ENCODE measurements around the gene PORCN.
A peak's percentile ranks its signal among the peaks of the same experiment; 100 is the strongest.
"Not testable (repeated sequence)": the region's sequence is repeated elsewhere in the genome, so short reads cannot be mapped to it uniquely, and the experiment has no call there.

PORCN gene

DNA sequence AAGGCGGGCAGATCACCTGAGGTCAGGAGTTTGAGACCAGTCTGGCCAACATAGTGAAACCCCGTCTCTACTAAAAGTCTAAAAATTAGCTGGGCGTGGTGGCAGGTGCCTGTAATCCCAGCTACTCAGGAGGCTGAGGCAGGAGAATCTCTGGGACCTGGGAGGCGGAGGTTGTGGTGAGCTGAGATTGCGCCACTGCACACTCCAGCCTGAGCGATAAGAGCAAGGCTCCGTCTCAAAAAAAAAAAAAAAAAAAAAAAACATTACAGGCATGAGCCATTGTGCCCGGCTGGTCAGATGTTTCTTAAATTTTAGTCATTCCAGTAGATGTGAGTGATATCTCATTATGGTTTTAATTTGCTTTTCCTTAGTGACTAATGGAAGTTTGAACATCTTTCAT lies 17.1 kb downstream of the PORCN start:
- intact Hi-C loops (cut with DNase I); DNase-seq: not testable (repeated sequence)

DNA sequence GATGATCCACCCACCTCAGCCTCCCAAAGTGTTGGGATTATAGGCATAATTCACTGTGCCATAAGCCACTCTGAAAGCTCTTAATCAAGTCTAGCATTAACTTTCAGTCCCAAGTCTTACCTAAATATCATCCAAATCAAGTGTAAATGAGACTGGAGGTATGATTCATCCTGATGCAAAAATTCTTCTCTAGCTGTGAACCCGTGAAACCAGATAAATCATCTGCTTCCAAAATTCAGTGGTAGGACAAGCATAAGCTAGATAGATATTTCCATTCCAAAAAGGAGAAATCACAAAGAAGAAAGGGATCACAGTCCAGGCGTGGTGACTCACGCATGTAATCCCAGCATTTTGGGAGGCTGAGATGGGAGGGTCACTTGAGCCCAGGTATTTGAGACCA lies 21.9 kb downstream of the PORCN start:
- intact Hi-C loops (cut with DNase I) = no loop called here
- DNase-seq = no peak

DNA sequence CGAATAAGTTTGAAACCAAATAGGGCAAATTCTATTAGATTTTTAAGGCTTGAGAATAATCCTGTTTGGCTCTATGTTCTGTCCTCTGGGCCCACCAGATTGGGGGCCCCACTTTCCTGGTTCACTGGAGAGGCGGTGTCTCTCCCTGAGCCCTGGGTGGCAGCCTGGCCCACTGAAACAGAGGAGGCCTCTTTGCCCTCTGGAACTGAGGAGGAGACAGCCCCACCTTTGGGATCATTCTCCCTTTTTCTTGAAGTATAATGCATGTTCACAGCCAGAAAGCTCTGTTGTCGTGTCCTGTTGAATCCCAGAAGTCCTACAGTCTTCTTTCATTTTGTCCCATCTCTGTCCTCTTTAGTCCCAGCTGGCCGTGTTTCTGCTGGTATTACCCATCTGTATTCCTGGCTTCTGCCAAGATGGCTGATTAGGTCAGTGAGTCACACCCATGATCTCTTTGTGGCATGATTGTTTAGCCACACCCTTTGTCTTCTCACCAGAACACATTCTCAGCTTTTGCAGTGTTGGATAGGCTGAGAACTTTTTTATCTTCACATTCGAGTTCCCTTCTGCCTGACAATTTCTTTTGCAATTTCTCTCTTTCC lies 22.7 kb downstream of the PORCN start:
- intact Hi-C loops (cut with DNase I) = no loop called here
- no peak for DNase-seq

DNA sequence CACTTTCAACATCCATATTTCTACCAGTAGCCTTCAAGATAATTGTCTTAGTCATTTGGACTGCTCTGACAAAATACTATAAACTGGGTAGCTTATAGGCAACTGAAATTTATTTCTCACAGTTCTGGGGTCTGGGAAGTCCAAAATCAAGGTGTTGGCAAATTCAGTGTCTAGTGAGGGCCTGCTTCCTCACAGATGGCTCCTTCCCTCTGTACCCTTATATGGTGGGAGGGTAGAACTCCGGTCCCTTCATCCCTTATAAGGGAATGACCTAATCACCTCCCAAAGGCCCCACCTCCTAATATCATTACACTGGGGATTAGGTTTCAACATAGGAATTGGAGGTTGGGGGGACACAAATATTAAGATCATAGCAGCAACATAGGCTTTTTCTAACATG lies 23.4 kb downstream of the PORCN start:
- no peak for DNase-seq
- intact Hi-C loops (cut with DNase I) = no loop called here

DNA sequence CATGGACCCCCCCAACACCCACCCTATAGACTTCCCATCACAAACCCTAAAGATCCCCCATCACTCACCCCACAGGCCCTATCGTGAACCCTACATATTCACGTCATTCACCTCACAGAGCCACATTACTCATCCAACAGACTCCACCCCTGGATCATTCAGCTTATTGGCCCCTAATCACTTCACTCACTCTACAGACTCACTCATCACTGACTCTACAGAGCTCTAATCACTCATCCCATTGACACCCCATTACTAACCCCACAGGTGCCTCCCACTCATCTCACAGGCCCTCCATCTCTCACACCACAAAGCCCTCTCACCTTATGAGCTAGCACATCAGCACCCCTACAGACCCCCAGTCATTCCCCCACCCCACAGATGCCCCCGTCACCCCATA lies 24.4 kb downstream of the PORCN start:
- intact Hi-C loops (cut with DNase I) = no loop called here
- DNase-seq = no peak

DNA sequence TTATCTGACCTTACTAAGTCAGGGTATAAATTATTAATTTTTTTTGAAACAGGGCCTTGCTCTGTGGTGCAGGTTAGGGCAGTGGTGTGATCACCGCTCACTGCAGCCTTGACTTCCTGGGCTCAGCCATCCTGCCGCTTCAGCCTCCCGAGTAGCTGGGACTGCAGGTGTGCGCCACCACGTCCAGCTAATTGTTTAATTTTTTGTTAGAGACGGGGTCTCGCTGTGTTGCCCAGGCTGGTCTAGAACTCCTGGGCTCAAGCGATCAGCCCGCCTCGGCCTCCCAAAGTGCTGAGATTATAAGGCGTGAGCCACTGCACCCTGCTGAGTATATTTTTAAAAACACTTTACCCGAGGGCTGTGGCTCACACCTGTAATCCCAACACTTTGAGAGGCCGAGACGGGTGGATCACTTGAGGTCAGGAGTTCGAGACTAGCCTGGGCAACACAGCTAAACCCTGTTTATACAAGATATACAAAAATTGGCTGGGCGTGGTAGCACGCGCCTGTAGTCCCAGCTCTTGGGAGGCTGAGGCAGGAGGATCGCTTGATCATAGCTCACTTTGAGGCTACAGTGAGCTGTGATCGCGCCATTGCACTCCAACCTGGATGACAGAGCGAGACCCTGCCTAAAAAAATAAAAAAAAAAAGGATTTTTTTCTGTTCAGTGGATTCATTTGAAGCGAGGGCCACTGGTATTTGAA lies 30.0 kb downstream of the PORCN start:
- DNase-seq = peak in 1 of 42 donors; percentile 1
- intact Hi-C loops (cut with DNase I) = no loop called here

DNA sequence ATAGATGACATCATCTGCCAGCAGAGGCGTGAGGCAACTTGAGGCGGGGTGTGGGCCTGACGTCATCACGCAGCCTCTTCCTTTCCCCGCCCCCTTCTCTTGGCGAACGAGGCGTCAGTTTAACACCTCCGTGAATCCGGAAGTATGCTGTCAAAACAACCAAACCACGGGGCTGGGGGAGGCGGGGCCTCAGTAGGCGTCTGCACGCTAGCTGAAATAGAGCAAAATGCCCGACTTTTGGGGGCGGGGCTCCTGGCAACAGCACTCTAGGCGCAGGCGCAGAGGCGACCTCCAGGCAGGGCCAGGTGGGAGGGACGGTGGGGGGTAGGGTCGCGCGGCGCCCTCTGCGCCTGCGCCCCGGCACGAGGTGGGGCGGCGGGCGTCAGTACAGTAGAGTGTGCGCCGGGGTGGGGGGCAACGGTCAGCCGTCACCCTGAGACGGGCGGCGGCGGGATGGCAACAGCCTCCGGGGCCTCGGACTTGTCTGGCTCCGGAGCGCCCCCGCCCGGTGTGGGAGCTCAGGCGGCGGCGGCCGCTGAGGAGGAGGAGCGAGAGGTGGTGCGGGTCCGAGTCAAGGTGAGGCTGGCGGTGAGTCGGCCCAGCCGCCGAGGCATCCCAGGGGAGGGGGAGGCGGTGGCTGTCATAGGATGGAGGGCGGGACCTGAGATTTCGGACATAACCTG lies 30.7 kb downstream of the PORCN start, which contains the start of gene TBC1D25:
TBC1D25 (plus strand) TSS at position 370 of the 683 bp plus-strand sequence; CDS start at position 454, 84 bp downstream.
- intact Hi-C loops (cut with DNase I) = loop anchor here (5.0 kb wide), 1 partner anchor 258 kb away; no protein-coding TSS in a partner anchor
- DNase-seq = peak; percentile 87 to 98 (median 94)

DNA sequence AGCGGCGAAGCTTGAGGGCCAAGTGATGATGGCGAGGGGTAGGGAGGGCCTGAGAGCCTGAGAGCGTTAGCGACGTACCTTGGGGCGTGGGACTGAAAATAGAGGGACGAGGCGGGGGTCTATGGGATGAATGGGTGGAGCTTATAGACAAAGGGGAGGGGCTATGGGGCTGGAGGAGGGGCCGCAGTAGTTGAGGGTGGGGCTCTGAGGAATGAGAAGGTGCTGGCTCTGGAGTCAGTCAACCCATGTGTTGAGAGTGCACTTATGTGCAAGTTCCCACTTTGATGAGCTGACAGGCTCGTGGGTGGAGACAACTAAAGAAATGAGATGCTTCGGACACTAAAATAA lies 31.2 kb downstream of the PORCN start:
- peak in 35 of 42 donors; percentile 9 to 64 (median 29) for DNase-seq
- intact Hi-C loops (cut with DNase I) = loop anchor here (5.0 kb wide), 1 partner anchor 257 kb away; no protein-coding TSS in a partner anchor

DNA sequence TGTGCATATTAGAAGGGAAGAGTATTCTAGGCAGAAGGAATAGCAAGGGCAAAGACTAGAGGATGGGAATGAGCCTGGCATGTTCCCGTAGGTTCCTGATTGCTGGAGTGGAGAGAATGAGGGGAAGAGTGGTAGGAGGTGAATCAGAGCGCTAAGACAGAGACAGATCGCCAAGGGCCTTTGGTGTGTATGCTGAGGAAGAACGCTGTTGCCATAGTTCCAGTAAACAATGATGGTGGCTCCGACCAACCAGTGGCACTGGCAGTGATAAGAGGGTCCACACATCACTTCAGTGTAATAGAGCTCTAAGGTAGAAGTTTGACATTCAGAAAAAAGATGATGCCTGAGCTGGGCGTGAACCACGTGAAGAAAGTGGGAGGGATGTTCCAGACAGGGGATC lies 31.7 kb downstream of the PORCN start:
- DNase-seq = no peak
- intact Hi-C loops (cut with DNase I) = loop anchor here (5.0 kb wide), 1 partner anchor 257 kb away; no protein-coding TSS in a partner anchor

DNA sequence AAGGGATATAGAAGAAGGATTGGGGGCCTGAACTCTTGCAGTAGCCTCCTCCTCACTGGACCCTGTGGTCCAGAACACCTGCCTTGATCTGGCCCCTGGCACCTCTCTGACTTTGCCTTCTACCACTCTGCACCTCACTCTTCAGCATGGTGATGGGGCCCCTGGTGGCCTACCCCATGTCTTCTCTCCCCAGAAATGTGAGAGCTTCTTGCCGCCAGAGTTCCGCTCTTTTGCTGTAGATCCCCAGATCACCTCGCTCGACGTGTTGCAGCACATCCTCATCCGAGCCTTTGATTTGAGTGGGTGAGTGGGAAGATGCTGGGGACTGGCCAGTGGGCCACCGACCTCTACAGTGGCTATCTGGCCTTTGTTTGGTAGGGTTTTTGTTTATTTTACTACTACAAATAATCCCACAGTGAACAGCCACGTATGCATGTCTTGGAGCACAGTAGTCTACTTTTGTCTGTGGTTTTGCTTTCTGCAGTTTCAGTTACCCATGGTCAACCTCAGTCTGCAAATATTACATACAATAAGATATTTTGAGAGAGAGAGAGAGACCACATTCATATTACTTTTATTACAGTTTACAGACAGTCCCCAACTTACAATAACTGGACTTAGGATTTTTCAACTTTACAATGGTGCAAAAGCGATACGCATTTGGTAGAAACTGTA lies 32.5 kb downstream of the PORCN start:
- no peak for DNase-seq
- intact Hi-C loops (cut with DNase I) = loop anchor here (5.0 kb wide), 1 partner anchor 256 kb away; no protein-coding TSS in a partner anchor

DNA sequence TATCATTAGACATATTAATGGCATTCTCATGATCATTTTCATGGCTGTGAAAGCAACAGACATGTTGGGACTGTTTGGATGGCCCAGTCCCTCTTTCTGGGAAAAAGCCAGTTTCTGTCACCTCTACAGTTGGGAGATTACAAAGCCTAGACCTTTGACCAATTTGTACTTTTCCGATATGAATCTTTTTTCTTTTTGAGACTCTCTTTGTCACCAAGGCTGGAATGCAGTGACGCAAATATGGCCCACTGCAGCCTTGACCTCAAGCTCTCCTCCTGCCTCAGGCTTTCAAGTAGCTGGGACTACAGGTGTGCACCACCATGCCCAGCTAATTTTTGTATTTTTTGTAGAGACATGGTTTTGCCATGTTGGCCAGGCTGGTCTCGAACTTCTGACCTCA lies 40.1 kb downstream of the PORCN start:
- no peak for DNase-seq
- intact Hi-C loops (cut with DNase I) = no loop called here

DNA sequence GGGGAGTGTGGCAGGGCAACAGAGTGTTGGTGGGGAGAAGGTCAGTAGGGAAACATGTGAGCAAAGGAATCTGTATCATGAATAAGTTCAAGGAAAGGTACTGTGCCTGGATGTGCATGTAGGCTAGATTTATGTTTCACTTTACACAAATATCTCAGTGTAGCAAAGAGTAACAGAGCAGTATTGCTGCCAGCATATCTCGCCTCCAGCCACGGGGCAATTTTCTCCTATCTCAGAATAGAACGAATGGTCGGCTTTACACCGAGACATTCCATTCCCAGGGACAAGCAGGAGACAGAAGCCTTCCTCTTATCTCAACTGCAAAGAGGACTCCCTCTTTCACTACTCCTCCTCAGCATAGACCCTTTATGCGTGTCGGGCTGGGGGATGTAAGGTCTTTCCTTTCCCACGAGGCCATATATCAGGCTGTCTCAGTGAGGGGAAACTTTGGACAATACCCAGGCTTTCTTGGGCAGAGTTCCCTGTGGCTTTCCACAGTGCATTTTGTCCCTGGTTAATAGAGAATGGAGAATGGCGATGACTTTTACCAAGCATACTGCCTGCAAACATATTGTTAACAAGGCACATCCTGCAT lies 47.0 kb downstream of the PORCN start:
- DNase-seq; intact Hi-C loops (cut with DNase I): not testable (repeated sequence)

DNA sequence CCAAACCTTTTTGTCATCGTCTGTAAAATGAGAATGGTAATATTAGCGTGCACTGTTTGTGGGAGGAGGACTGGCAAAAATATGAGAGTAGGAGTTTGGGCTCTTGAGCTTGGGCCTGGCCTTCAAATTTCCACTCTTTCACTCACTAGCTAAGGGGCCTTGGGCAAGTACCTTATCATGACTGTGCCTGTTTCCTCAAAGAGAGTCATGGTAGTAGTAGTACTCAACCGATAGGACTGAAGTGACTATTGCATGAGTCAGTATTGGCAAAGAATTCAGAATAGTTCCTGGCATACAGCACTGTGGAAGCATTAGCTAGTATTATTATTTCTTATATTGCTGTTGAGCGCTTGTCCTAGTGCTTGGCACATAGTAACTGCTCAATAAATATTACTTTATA lies 49.5 kb downstream of the PORCN start:
- intact Hi-C loops (cut with DNase I) = no loop called here
- no peak for DNase-seq

DNA sequence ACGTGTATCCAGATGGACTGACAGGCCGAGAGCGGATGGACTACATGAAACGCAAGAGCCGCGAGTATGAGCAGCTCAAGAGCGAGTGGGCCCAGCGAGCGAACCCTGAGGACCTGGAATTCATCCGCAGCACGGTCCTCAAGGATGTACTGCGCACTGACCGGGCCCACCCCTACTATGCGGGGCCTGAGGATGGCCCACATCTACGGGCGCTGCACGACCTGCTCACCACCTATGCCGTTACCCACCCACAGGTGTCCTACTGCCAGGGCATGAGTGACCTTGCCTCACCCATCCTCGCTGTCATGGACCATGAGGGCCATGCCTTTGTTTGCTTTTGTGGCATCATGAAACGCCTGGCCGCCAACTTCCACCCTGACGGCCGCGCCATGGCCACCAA lies 50.8 kb downstream of the PORCN start:
- DNase-seq = no peak
- intact Hi-C loops (cut with DNase I) = no loop called here

DNA sequence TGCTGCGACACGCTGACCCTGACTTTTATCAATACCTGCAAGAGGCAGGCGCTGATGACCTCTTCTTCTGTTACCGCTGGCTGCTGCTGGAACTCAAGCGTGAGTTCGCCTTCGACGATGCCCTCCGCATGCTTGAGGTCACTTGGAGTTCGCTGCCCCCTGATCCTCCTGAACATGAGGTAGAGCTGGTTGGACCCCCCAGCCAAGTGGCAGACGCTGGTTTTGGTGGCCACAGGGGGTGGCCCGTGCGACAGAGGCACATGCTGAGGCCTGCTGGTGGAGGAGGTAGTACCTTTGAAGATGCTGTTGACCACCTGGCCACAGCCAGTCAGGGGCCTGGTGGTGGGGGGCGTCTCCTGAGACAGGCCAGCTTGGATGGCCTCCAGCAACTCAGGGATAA lies 51.3 kb downstream of the PORCN start:
- no peak for DNase-seq
- intact Hi-C loops (cut with DNase I) = no loop called here

DNA sequence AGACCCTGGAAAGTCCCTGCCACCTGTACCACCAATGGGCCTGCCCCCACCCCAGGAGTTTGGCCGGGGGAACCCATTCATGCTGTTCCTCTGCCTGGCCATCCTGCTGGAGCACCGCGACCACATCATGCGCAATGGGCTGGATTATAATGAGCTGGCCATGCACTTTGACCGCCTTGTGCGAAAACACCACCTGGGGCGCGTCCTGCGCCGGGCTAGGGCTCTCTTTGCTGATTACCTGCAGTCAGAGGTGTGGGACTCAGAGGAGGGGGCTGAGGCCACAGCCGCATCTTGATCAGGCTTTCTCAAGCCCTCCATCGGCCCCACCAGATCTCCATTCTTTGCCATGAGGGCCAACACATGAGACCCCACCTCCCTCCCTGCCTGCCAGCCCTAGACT lies 51.9 kb downstream of the PORCN start:
- intact Hi-C loops (cut with DNase I) = no loop called here
- no peak for DNase-seq

DNA sequence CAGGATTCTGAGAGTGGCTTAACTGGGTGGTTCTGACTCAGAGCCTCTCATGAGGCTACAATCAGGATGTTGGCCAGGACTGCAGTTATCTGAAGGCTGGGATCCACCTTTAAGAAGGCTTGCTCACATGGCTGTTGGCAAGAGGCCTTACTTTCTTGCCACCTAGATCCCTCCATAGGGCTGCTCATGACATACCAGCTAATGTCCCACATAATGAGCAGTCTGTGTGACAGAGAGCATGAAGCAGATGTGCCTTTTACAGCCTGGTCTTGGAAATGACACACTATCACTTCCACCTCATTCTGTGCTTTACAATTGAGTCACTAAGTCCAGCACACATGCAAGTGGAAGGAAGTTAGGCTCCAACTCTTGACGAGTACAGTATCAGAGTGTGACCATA lies 61.2 kb downstream of the PORCN start:
- intact Hi-C loops (cut with DNase I) = no loop called here
- no peak for DNase-seq

All from head of caudate nucleus (tissue), 42 donors.